RWPE2 (cell line): ENCODE data around the gene PDSS2.
"Not testable (repeated sequence)": the region's sequence is repeated elsewhere in the genome, so short reads cannot be mapped to it uniquely, and the experiment has no call there.

ENCODE experiments used
- ATAC-seq: fragments of 200-7000 bp; cut with Tn5 transposase; 3 replicates; pipeline ENCODE4 v1.9.1; 2021; ENCODE audit warnings: low read depth
- DNase-seq: peaks from one replicate; pipeline ENCODE4 v3.0.0-alpha.2; 2020; ENCODE audit warnings: low spot score
- H3K27ac ChIP-seq: fragments of 450-650 bp; 2 replicates; pipeline ENCODE4 v1.5.1; 2017; ENCODE audit warnings: mild to moderate bottlenecking; ENCODE audit not compliant: poor library complexity, severe bottlenecking
- H3K27me3 ChIP-seq: fragments of 250-450 bp; sonication (Bioruptor Pico); 2 replicates; pipeline ENCODE4 v1.5.1; 2021; ENCODE audit warnings: mild to moderate bottlenecking, moderate library complexity; ENCODE audit not compliant: insufficient read depth, poor library complexity, severe bottlenecking
- H3K36me3 ChIP-seq: fragments of 250-450 bp; sonication (Bioruptor Pico); 2 replicates; pipeline ENCODE4 v1.5.1; 2020; ENCODE audit warnings: low read depth, mild to moderate bottlenecking, moderate library complexity
- H3K4me1 ChIP-seq: fragments of 250-450 bp; sonication (Bioruptor Pico); 2 replicates; pipeline ENCODE4 v1.5.1; 2021; ENCODE audit warnings: mild to moderate bottlenecking, moderate library complexity; ENCODE audit not compliant: insufficient read depth, poor library complexity, severe bottlenecking
- H3K4me3 ChIP-seq: fragments of 250-450 bp; sonication (Bioruptor Pico); 2 replicates; pipeline ENCODE4 v1.5.1; 2021; ENCODE audit warnings: mild to moderate bottlenecking, moderate library complexity; ENCODE audit not compliant: severe bottlenecking
- H3K9me3 ChIP-seq: fragments of 250-450 bp; sonication (Bioruptor Pico); 2 replicates; pipeline ENCODE4 v1.5.1; 2021; ENCODE audit warnings: mild to moderate bottlenecking, moderate library complexity; ENCODE audit not compliant: severe bottlenecking
- TF ChIP-seq, protein P1 (sequence below): fragments of 450-650 bp; IDR thresholded peaks from one replicate; pipeline ENCODE4 v1.5.1; 2017; ENCODE audit warnings: mild to moderate bottlenecking, moderate library complexity; ENCODE audit not compliant: poor library complexity, severe bottlenecking

PDSS2 gene

DNA sequence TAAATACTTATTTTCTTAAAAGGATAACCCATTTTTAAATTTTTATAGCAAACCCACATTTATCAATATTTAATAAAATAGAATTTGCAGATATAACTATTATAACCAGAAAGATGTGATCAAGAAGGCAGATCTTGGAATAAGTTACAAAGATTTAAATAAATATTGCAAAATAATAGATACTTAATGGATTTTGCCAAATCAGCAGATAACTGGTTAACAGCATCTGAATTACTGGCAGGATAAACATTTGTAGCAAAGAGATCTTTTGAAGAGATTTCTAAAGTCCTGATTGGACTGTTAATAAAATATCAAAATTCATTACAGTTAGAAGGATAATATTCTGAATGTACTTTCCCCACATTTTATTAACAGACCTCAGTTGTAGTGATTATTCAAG lies 144.2 kb downstream of the PDSS2 start:
- Histone ChIP-seq H3K4me3 (no peak overlapping the region), H3K27ac (no peak overlapping the region), H3K27me3 (no peaks in the 10 kb centered on the region), H3K36me3 (no peaks in the 10 kb centered on the region), H3K9me3 (no peaks in the 10 kb centered on the region), H3K4me1 (no peaks in the 10 kb centered on the region)
- TF ChIP-seq, protein P1, sequence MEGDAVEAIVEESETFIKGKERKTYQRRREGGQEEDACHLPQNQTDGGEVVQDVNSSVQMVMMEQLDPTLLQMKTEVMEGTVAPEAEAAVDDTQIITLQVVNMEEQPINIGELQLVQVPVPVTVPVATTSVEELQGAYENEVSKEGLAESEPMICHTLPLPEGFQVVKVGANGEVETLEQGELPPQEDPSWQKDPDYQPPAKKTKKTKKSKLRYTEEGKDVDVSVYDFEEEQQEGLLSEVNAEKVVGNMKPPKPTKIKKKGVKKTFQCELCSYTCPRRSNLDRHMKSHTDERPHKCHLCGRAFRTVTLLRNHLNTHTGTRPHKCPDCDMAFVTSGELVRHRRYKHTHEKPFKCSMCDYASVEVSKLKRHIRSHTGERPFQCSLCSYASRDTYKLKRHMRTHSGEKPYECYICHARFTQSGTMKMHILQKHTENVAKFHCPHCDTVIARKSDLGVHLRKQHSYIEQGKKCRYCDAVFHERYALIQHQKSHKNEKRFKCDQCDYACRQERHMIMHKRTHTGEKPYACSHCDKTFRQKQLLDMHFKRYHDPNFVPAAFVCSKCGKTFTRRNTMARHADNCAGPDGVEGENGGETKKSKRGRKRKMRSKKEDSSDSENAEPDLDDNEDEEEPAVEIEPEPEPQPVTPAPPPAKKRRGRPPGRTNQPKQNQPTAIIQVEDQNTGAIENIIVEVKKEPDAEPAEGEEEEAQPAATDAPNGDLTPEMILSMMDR = no peak
- ATAC-seq (no peak), DNase-seq (no peak)

DNA sequence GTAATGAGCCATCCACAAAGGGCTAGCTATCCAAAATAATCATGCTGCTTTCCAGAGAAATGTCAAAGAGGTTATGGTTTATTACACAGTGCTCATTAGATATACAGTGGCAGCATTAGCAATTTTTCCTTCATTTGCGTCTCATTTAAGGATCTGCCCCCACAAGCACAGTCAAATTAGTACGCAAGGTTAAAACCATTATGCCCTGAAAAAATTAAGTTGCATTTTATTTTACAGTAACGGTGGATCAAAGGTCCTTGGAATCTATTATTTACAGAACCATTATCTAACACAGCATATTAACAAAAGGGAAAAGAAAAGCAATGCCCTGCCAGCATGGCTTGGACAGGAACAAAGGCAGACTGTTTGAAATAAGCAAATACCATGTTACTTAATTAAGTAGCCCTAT lies 144.8 kb downstream of the PDSS2 start:
- Histone ChIP-seq H3K4me1 (no peaks in the 10 kb centered on the region), H3K36me3 (no peaks in the 10 kb centered on the region), H3K9me3 (no peaks in the 10 kb centered on the region), H3K27me3 (no peaks in the 10 kb centered on the region), H3K4me3 (no peak overlapping the region), H3K27ac (no peak overlapping the region)
- DNase-seq = no peak
- ATAC-seq = no peak
- TF ChIP-seq, protein P1 = no peak

DNA sequence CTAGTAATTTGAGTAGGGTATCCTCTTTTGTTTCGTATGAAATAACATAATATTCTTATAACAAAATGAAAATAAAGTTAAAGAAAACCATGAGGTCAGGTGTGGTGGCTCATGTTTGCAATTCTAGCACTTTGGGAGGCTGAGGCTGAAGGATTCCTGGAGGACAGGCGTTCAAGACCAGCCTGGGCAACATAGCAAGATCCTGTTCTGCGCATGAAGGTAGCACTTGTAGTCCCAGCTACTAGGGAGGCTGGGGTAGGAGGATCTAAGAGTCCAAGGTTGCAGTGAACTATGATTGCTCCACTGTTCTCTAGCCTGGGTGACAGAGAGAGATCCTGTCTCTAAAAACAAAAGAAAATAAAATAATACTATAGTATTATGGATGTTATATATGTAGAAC lies 145.6 kb downstream of the PDSS2 start:
- no peak overlapping the region for H3K4me3 ChIP-seq
- ATAC-seq = no peak
- H3K27me3 ChIP-seq = no peaks in the 10 kb centered on the region
- no peaks in the 10 kb centered on the region for H3K9me3 ChIP-seq
- no peak for DNase-seq
- H3K4me1 ChIP-seq = no peaks in the 10 kb centered on the region
- TF ChIP-seq, protein P1 = no peak
- H3K27ac ChIP-seq = no peak overlapping the region
- no peaks in the 10 kb centered on the region for H3K36me3 ChIP-seq

DNA sequence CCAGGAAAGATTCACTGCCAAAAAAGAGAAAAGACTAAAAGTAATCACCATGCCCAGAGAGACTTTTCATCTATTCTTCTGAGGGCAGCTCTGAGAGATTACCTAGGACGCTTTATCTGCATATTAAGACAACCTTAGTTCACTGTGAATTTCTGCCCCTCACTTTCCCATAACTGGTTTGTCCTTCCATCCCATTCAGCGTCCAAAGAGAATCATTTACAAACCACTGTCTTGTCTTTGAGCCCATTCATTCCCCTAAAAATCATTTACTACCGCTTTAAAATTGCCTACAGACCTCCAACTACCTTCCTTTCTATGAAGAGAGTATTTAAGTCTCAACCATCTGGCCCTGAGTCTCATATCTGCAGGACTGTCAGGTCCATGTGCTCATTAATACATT lies 149.0 kb downstream of the PDSS2 start:
- Histone ChIP-seq H3K4me1 (peaks cover 4% of the 10 kb centered on the region), H3K27me3 (no peaks in the 10 kb centered on the region), H3K9me3 (no peaks in the 10 kb centered on the region), H3K4me3 (no peak overlapping the region), H3K27ac (no peak overlapping the region), H3K36me3 (no peaks in the 10 kb centered on the region)
- ATAC-seq (no peak), DNase-seq (no peak)
- TF ChIP-seq, protein P1 = no peak

DNA sequence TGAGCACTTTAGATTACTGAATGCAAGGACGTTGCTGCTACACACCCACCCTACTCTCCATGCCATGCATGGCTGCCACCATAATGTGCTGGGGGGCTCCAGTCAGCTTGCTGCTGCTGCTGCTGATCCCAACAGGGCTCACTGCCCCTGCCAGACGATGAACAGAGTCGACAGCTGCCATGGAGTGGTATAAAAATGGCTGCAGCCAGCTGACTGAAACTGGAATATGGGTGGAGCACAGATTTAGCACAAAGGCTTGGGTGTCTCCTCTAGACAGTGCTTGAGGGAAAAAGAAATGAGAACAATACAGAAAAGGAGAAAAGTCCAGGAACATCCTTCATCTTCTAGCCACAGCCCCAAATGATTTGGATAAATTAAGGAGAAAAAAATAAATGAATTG lies 150.7 kb downstream of the PDSS2 start:
- Histone ChIP-seq H3K4me1 (peaks cover 15% of the 10 kb centered on the region), H3K36me3 (no peaks in the 10 kb centered on the region), H3K27ac (no peak overlapping the region), H3K27me3 (no peaks in the 10 kb centered on the region), H3K9me3 (no peaks in the 10 kb centered on the region), H3K4me3 (no peak overlapping the region)
- TF ChIP-seq, protein P1 = no peak
- ATAC-seq = no peak
- no peak for DNase-seq

DNA sequence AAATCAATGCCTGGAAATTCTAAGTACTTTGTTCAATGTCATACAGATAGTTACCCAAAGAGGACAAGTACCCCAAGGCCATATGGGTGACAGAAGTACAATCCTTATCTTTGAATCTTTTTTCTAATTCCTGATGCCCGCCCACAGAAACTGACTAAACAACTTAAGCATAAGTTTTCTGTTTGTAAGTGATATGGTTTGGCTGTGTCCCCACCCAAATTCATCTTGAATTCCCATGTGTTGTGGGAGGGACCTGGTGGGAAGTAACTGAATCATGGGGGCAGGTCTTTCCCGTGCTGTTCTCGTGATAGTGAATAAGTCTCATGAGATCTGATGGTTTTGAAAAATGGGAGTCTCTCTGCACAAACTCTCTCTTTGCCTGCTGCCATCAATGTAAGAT lies 153.4 kb downstream of the PDSS2 start:
- not testable (repeated sequence) for ATAC-seq, H3K36me3 ChIP-seq, H3K27ac ChIP-seq, H3K27me3 ChIP-seq, H3K4me3 ChIP-seq, DNase-seq, H3K9me3 ChIP-seq
- H3K4me1 ChIP-seq = peaks cover 15% of the 10 kb centered on the region
